ENCODE measurements around the gene ARHGAP24.

DNA sequence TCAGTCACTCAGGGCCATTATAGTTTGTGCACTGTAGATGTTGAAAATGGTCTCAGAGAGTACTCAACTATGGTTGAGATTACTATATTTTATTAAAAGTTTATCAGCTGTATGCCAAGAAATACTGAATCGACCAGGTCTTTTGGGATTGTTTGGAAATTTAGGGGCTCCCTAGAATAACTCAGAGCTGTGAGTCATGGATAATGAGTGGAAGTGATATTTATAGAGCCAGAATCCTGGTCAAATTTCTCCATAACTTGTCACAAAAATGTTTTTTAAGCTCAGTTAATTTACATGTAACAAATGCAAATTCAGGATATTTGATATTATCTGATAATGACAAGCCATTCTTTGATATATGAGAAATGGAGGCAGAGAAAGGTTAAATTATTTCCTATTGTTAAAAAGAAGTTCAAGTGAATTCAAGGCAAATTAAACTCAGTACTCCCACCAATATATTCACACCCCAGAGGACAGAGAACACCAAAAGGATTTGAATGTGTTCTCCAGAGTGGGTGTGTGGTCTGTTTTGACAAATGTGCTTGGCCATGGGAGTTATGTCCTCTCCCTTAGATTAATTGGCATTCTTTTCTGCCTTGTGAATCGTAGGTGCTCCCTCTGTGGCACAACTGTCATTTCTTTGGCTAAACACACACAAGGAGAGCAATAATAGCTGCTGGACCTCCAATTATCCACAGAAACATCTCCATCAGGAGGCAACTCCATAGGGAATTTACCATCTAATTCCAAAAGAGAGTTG is 37.7 kb downstream of the ARHGAP24 start:
- TF ChIP-seq EZH2 (IDR thresholded peaks at IDR 0.05; ENCODE audit: low read length, missing control alignments) (no peak), CTCF (conservative IDR thresholded peaks at IDR 0.05 in 1 of 2, IDR thresholded peaks at IDR 0.05 in 1 of 2; ENCODE audit: low read depth in 1 of 2, low read length in 2 of 2) (no peak)
